Skeletal muscle tissue (tissue), 4 donors: Measurements from ENCODE around the gene PNPO. TPM values are rescaled to one million over a fixed set of nuclear protein-coding genes. Genes with fewer than 3 reads are reported as not detected.
A peak's percentile ranks its signal among the peaks of the same experiment; 100 is the strongest.

ENCODE experiments used
- H3K27ac ChIP-seq: one replicate; pipeline ENCODE4 v1.7.0; 2013; ENCODE audit warnings: mild to moderate bottlenecking, low read depth, low read length, inconsistent platforms
- H3K27me3 ChIP-seq, 3 donors: one replicate each; pipeline ENCODE4 v1.7.0; 2013; ENCODE audit warnings: low read length in 3 of 3; ENCODE audit not compliant: control insufficient read depth in 3 of 3, insufficient read depth in 3 of 3
- H3K36me3 ChIP-seq, 3 donors: one replicate each; pipeline ENCODE4 v1.7.0; 2013; ENCODE audit warnings: low read length in 3 of 3; ENCODE audit not compliant: control insufficient read depth in 3 of 3, insufficient read depth in 3 of 3
- H3K4me1 ChIP-seq, 3 donors: one replicate each; pipeline ENCODE4 v1.7.0; 2013; ENCODE audit warnings: low read length in 3 of 3, mild to moderate bottlenecking in 3 of 3; ENCODE audit not compliant: control insufficient read depth in 3 of 3, insufficient read depth in 3 of 3
- H3K4me3 ChIP-seq, 3 donors: one replicate each; pipeline ENCODE4 v1.7.0; 2013; ENCODE audit warnings: low read length in 3 of 3
- H3K9ac ChIP-seq, 3 donors: one replicate each; pipeline ENCODE4 v1.7.0; 2013; ENCODE audit warnings: low read length in 3 of 3, mild to moderate bottlenecking in 3 of 3, moderate library complexity in 2 of 3, low read depth in 1 of 3
- H3K9me3 ChIP-seq, 3 donors: one replicate each; pipeline ENCODE4 v1.7.0; 2013; ENCODE audit warnings: low read length in 3 of 3; ENCODE audit not compliant: control insufficient read depth in 3 of 3
- total RNA-seq: library from RNA; depleted of rRNA; stranded (reverse); fragments of >200 nt; gene quantifications from one replicate; pipeline ENCODE4 v1.2.3, GENCODE V29; 2014
- donor health status: Osteomylitis.

Gene PNPO
- total RNA-seq, 1 donor from 2014 or later = 12.0 TPM

GRCh38 chr17:47901423-47901822, 39.9 kb upstream of the PNPO start:
- Histone ChIP-seq H3K9me3 (no peaks in the 10 kb centered on the region), H3K9ac (peak overlapping the region in 1 of 3 donors; percentile 1), H3K4me1 (peaks cover 65 to 91% (median 79%) of the 10 kb centered on the region in 3 donors), H3K36me3 (peaks cover 0 to 2% (median 0%) of the 10 kb centered on the region in 3 donors), H3K27ac (peak overlapping the region; percentile 98), H3K4me3 (no peak overlapping the region), H3K27me3 (no peaks in the 10 kb centered on the region)

- Histone ChIP-seq H3K36me3 (peaks cover 0 to 2% (median 0%) of the 10 kb centered on the region in 3 donors), H3K4me3 (no peak overlapping the region), H3K4me1 (peaks cover 73 to 92% (median 85%) of the 10 kb centered on the region in 3 donors), H3K27ac (peak overlapping the region; percentile 98), H3K9ac (peak overlapping the region in 2 of 3 donors; percentile 1 to 10), H3K27me3 (no peaks in the 10 kb centered on the region), H3K9me3 (no peaks in the 10 kb centered on the region)
Observed at GRCh38 chr17:47902039-47902744, 39.2 kb upstream of the PNPO start.

GRCh38 chr17:47905221-47905733, 36.1 kb upstream of the PNPO start:
- H3K9ac ChIP-seq = peak overlapping the region; percentile 57 to 79 (median 75)
- H3K9me3 ChIP-seq = no peaks in the 10 kb centered on the region
- peaks cover 71 to 81% (median 72%) of the 10 kb centered on the region in 3 donors for H3K4me1 ChIP-seq
- H3K4me3 ChIP-seq = peak overlapping the region; percentile 39 to 74 (median 50)
- no peaks in the 10 kb centered on the region for H3K27me3 ChIP-seq
- no peaks in the 10 kb centered on the region for H3K36me3 ChIP-seq
- peak overlapping the region; percentile 96 for H3K27ac ChIP-seq

- H3K9ac ChIP-seq = peak overlapping the region; percentile 24 to 79 (median 75)
Observed at GRCh38 chr17:47906443-47906842, 34.9 kb upstream of the PNPO start.

GRCh38 chr17:47907932-47908562, 33.3 kb upstream of the PNPO start:
- Histone ChIP-seq H3K9me3 (no peaks in the 10 kb centered on the region), H3K27me3 (no peaks in the 10 kb centered on the region), H3K36me3 (no peaks in the 10 kb centered on the region), H3K27ac (peak overlapping the region; percentile 96), H3K9ac (peak overlapping the region; percentile 74 to 92 (median 79)), H3K4me3 (peak overlapping the region; percentile 65 to 74 (median 69)), H3K4me1 (peaks cover 56 to 62% (median 56%) of the 10 kb centered on the region in 3 donors)

More at GRCh38 chr17:47906443-47906842, 34.9 kb upstream of the PNPO start:
- Histone ChIP-seq H3K36me3 (no peaks in the 10 kb centered on the region), H3K27ac (peak overlapping the region; percentile 96), H3K4me1 (peaks cover 65 to 74% (median 69%) of the 10 kb centered on the region in 3 donors), H3K9me3 (no peaks in the 10 kb centered on the region), H3K27me3 (no peaks in the 10 kb centered on the region), H3K4me3 (peak overlapping the region in 2 of 3 donors; percentile 65 to 74)

- Histone ChIP-seq H3K9ac (no peak overlapping the region), H3K27ac (no peak overlapping the region), H3K27me3 (no peaks in the 10 kb centered on the region), H3K9me3 (no peaks in the 10 kb centered on the region), H3K4me1 (peaks cover 33 to 39% (median 38%) of the 10 kb centered on the region in 3 donors), H3K36me3 (peaks cover 14 to 24% (median 18%) of the 10 kb centered on the region in 3 donors), H3K4me3 (no peak overlapping the region)
Observed at GRCh38 chr17:47913050-47913449, 28.3 kb upstream of the PNPO start.

- Histone ChIP-seq H3K9me3 (no peaks in the 10 kb centered on the region), H3K36me3 (peaks cover 14 to 24% (median 18%) of the 10 kb centered on the region in 3 donors), H3K4me1 (peaks cover 23 to 26% (median 25%) of the 10 kb centered on the region in 3 donors), H3K27me3 (no peaks in the 10 kb centered on the region), H3K27ac (peak overlapping the region; percentile 81), H3K9ac (peak overlapping the region in 2 of 3 donors; percentile 5 to 36), H3K4me3 (no peak overlapping the region)
Observed at GRCh38 chr17:47914306-47914948, 26.9 kb upstream of the PNPO start.

- Histone ChIP-seq H3K4me1 (peaks cover 20 to 23% (median 23%) of the 10 kb centered on the region in 3 donors), H3K9ac (peak overlapping the region in 2 of 3 donors; percentile 20 to 50), H3K27me3 (no peaks in the 10 kb centered on the region), H3K9me3 (no peaks in the 10 kb centered on the region), H3K4me3 (no peak overlapping the region), H3K36me3 (peaks cover 14 to 24% (median 18%) of the 10 kb centered on the region in 3 donors), H3K27ac (peak overlapping the region; percentile 81)
Observed at GRCh38 chr17:47915776-47916398, 25.5 kb upstream of the PNPO start.

GRCh38 chr17:47916489-47917208, 24.7 kb upstream of the PNPO start:
- Histone ChIP-seq H3K9ac (peak overlapping the region in 1 of 3 donors; percentile 50), H3K9me3 (no peaks in the 10 kb centered on the region), H3K27ac (peak overlapping the region; percentile 81), H3K36me3 (peaks cover 15 to 24% (median 18%) of the 10 kb centered on the region in 3 donors), H3K4me3 (no peak overlapping the region), H3K4me1 (peaks cover 19 to 23% (median 23%) of the 10 kb centered on the region in 3 donors), H3K27me3 (no peaks in the 10 kb centered on the region)
